Endodermal cell (in vitro differentiated cells): ENCODE measurements around the gene CD6. TPM values are rescaled to one million over a fixed set of nuclear protein-coding genes. Genes with fewer than 3 reads are reported as not detected.

Experiments
- DNase-seq: peaks from one replicate; pipeline ENCODE4 v3.0.0-alpha.2; 2017
- H3K27ac ChIP-seq: 2 replicates; pipeline ENCODE4 v1.5.1; 2013; ENCODE audit warnings: mild to moderate bottlenecking, low read depth, low read length, moderate library complexity
- H3K27me3 ChIP-seq: 2 replicates; pipeline ENCODE4 v1.6.1; 2013; ENCODE audit warnings: mild to moderate bottlenecking, low read length, moderate library complexity; ENCODE audit not compliant: insufficient read depth, control insufficient read depth, poor library complexity, severe bottlenecking
- H3K36me3 ChIP-seq: 2 replicates; pipeline ENCODE4 v1.7.0; 2013; ENCODE audit warnings: mild to moderate bottlenecking, low read length, moderate library complexity; ENCODE audit not compliant: control insufficient read depth, insufficient read depth
- H3K4me1 ChIP-seq: one replicate; pipeline ENCODE4 v1.7.0; 2013; ENCODE audit warnings: low read length; ENCODE audit not compliant: control insufficient read depth, insufficient read depth
- H3K4me3 ChIP-seq: 2 replicates; pipeline ENCODE4 v1.5.1; 2013; ENCODE audit warnings: mild to moderate bottlenecking, low read length, moderate library complexity
- H3K9ac ChIP-seq: 2 replicates; pipeline ENCODE4 v1.6.1; 2013; ENCODE audit warnings: mild to moderate bottlenecking, low read length, moderate library complexity; ENCODE audit not compliant: poor library complexity, severe bottlenecking; ENCODE audit errors: extremely low read depth
- H3K9me3 ChIP-seq: 2 replicates; pipeline ENCODE4 v1.6.1; 2013; ENCODE audit warnings: mild to moderate bottlenecking, low read length, moderate library complexity; ENCODE audit not compliant: control insufficient read depth
- H3K27ac Mint-ChIP-seq: 2 replicates; pipeline ENCODE4 v1.8.0; 2020; ENCODE audit warnings: mixed read lengths
- H3K27me3 Mint-ChIP-seq: 2 replicates; pipeline ENCODE4 v1.8.0; 2021; ENCODE audit warnings: mild to moderate bottlenecking, mixed read lengths; ENCODE audit not compliant: insufficient read depth
- H3K36me3 Mint-ChIP-seq: 2 replicates; pipeline ENCODE4 v1.8.0; 2020; ENCODE audit warnings: low read depth, mixed read lengths
- H3K4me1 Mint-ChIP-seq: 2 replicates; pipeline ENCODE4 v1.8.0; 2020; ENCODE audit warnings: mixed read lengths
- H3K4me3 Mint-ChIP-seq: 2 replicates; pipeline ENCODE4 v1.8.0; 2020; ENCODE audit warnings: mild to moderate bottlenecking, moderate library complexity, mixed read lengths
- H3K9me3 Mint-ChIP-seq: 2 replicates; pipeline ENCODE4 v1.8.0; 2020; ENCODE audit warnings: mild to moderate bottlenecking, mixed read lengths
- WGBS, 2 experiments: methylation state at CpG; one replicate each; pipeline versions ENCODE4 v1.1.5 to v1.1.7; 2013; ENCODE audit warnings: missing lambda C conversion rate in 2 of 2, mixed read lengths in 1 of 2; ENCODE audit not compliant: insufficient coverage in 1 of 2, insufficient read length in 1 of 2; 5-methylcytosine and 5-hydroxymethylcytosine counted together
- long read RNA-seq, 4 experiments: library from polyadenylated mRNA in 2 of 4; library from RNA in 1 of 4; library from capped mRNA in 1 of 4; stranded (forward) in 3 of 4; unstranded in 1 of 4; transcript quantifications; one replicate each; pipeline ENCODE4 v2.0.0, GENCODE V29; 2020 to 2021; ENCODE audit warnings: inconsistent platforms in 1 of 4
- polyA plus RNA-seq, 2 experiments: library from polyadenylated mRNA; stranded (reverse); fragments of 50-300 nt; gene quantifications; one replicate each; pipeline ENCODE4 v1.2.3, GENCODE V29; 2013
- total RNA-seq, 2 donors: library from RNA; stranded (reverse); fragmentation: NEBNext Ultra II Directional in 1 of 2; extraction: Animal tissue kit (Norgen Biotek cat#: 25700) in 1 of 2; gene quantifications; 2 replicates in 1 of 2; 3 replicates in 1 of 2; pipeline ENCODE4 v1.2.1, GENCODE V29; 2021
- TF ChIP-seq, protein P1 (sequence below): fragments of 200-600 bp; sonication (generic); conservative IDR thresholded peaks from 2 replicates; pipeline ENCODE4 v1.5.0; 2021; ENCODE audit warnings: antibody characterized with exemption, mild to moderate bottlenecking

The CD6 gene, protein sequence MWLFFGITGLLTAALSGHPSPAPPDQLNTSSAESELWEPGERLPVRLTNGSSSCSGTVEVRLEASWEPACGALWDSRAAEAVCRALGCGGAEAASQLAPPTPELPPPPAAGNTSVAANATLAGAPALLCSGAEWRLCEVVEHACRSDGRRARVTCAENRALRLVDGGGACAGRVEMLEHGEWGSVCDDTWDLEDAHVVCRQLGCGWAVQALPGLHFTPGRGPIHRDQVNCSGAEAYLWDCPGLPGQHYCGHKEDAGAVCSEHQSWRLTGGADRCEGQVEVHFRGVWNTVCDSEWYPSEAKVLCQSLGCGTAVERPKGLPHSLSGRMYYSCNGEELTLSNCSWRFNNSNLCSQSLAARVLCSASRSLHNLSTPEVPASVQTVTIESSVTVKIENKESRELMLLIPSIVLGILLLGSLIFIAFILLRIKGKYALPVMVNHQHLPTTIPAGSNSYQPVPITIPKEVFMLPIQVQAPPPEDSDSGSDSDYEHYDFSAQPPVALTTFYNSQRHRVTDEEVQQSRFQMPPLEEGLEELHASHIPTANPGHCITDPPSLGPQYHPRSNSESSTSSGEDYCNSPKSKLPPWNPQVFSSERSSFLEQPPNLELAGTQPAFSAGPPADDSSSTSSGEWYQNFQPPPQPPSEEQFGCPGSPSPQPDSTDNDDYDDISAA
- 1 to 10 TPM; 1.5 to 1.6 TPM for total RNA-seq
- polyA plus RNA-seq (2013, experiment 1 of 2): 0.57 TPM
- 0.50 TPM for polyA plus RNA-seq (2013, experiment 2 of 2)
- long read RNA-seq, experiment 1: 0 reads
- long read RNA-seq, experiment 2, partial matches to known transcripts: 0 of 1 reads
- long read RNA-seq, experiment 2, other reads (novel, unspliced or antisense): 1 of 1 reads
- long read RNA-seq, experiment 3, partial matches to known transcripts: 0 of 2 reads
- long read RNA-seq, experiment 3, other reads (novel, unspliced or antisense): 2 of 2 reads
- long read RNA-seq, experiment 4: 0 reads

DNA sequence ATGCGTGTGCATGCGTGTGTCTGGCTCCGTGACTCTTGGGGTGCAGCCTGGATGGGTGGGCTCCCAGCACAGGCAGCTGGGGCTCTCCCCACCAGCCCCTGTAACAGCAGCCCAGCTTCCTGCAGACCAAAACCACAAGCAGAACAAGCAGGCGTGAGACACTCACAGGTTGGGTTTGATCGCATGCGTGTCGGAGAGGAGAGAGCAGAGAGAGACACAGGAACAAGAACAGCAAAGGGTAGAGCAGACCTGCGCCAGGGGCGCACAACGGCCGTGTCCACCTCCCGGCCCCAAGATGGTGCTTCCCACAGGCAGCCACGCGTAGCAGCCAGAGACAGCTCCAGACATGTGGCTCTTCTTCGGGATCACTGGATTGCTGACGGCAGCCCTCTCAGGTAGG lies at the start of gene CD6:
Gene CD6 (plus strand): TSS at position 161 of the 400 bp plus-strand sequence. CDS start 186 bp downstream, at position 347.
- no peak within 1 kb of the TSS for H3K9ac ChIP-seq
- 95 to 97% methylated on average over 6 to 16 of the region's 16 CpGs for WGBS, 2 experiments
- Mint-ChIP-seq H3K27me3 (peaks cover 20% of the 10 kb centered on the region), H3K27ac (no peak within 1 kb of the TSS), H3K9me3 (peaks cover 10% of the 10 kb centered on the region), H3K36me3 (peaks cover 2% of the 10 kb centered on the region), H3K4me3 (no peak within 1 kb of the TSS), H3K4me1 (peaks cover 5% of the 10 kb centered on the region)
- TF ChIP-seq, protein P1, sequence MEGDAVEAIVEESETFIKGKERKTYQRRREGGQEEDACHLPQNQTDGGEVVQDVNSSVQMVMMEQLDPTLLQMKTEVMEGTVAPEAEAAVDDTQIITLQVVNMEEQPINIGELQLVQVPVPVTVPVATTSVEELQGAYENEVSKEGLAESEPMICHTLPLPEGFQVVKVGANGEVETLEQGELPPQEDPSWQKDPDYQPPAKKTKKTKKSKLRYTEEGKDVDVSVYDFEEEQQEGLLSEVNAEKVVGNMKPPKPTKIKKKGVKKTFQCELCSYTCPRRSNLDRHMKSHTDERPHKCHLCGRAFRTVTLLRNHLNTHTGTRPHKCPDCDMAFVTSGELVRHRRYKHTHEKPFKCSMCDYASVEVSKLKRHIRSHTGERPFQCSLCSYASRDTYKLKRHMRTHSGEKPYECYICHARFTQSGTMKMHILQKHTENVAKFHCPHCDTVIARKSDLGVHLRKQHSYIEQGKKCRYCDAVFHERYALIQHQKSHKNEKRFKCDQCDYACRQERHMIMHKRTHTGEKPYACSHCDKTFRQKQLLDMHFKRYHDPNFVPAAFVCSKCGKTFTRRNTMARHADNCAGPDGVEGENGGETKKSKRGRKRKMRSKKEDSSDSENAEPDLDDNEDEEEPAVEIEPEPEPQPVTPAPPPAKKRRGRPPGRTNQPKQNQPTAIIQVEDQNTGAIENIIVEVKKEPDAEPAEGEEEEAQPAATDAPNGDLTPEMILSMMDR: no peak
- H3K9me3 ChIP-seq: peaks cover 9% of the 10 kb centered on the region
- DNase-seq: no peak
- no peaks in the 10 kb centered on the region for H3K36me3 ChIP-seq
- no peak within 1 kb of the TSS for H3K4me3 ChIP-seq
- H3K4me1 ChIP-seq: no peaks in the 10 kb centered on the region
- no peak within 1 kb of the TSS for H3K27ac ChIP-seq
- H3K27me3 ChIP-seq: peaks cover 15% of the 10 kb centered on the region

DNA sequence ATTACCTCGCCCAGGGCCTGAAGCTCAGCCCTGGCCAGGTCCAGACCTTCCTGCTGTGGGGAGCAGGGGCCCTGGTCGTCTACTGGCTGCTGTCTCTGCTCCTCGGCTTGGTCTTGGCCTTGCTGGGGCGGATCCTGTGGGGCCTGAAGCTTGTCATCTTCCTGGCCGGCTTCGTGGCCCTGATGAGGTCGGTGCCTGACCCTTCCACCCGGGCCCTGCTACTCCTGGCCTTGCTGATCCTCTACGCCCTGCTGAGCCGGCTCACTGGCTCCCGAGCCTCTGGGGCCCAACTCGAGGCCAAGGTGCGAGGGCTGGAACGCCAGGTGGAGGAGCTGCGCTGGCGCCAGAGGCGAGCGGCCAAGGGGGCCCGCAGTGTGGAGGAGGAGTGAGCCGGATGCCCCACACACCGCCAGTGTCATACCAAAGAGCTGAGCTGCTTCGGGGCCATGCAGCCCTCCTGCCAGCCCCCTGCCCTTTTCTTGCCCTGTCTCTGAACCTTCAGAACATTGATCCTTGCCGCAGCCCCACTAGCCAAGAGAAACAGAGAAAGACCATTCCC lies 49.6 kb upstream of the CD6 start:
- no peaks in the 10 kb centered on the region for H3K9me3 Mint-ChIP-seq
- H3K4me1 Mint-ChIP-seq: peaks cover 37% of the 10 kb centered on the region
- Histone ChIP-seq H3K4me1 (peaks cover 10% of the 10 kb centered on the region), H3K27me3 (no peaks in the 10 kb centered on the region), H3K27ac (no peak overlapping the region), H3K9ac (no peak overlapping the region), H3K36me3 (peaks cover 33% of the 10 kb centered on the region), H3K4me3 (no peak overlapping the region), H3K9me3 (no peaks in the 10 kb centered on the region)
- TF ChIP-seq, protein P1: no peak
- DNase-seq: no peak
- no peak overlapping the region for H3K27ac Mint-ChIP-seq
- peaks cover 10% of the 10 kb centered on the region for H3K27me3 Mint-ChIP-seq
- H3K4me3 Mint-ChIP-seq: no peak overlapping the region
- WGBS, 2 experiments: 88 to 95% methylated on average over 18 to 23 of the region's 23 CpGs
- H3K36me3 Mint-ChIP-seq: peaks cover 41% of the 10 kb centered on the region

DNA sequence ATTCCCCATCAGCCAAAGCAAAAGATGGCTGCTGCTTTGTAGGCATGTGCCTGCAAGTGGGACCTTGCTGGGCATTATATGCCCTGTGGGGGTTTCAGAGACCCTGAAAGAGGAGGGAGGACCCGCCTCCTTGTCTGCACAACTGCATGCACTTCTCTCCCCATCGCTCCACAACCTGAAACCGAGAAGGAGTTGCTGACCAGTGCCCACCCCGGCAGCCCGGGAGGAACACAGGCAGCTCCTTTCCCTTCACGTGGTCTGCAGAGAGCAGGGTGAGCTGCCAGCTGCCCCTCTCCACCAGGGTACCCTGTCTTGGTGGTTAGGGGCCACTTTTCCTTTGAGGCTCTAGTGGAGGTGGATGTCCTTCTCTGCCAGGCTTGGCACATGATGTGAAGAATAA lies 48.6 kb upstream of the CD6 start:
- no peak overlapping the region for H3K27ac Mint-ChIP-seq
- DNase-seq: no peak
- TF ChIP-seq, protein P1: no peak
- Histone ChIP-seq H3K36me3 (peaks cover 33% of the 10 kb centered on the region), H3K27me3 (no peaks in the 10 kb centered on the region), H3K4me3 (no peak overlapping the region), H3K27ac (no peak overlapping the region), H3K9me3 (no peaks in the 10 kb centered on the region), H3K9ac (no peak overlapping the region), H3K4me1 (peaks cover 8% of the 10 kb centered on the region)
- peaks cover 47% of the 10 kb centered on the region for H3K36me3 Mint-ChIP-seq
- peaks cover 10% of the 10 kb centered on the region for H3K27me3 Mint-ChIP-seq
- WGBS, 2 experiments: 87% methylated on average over 5 of the region's 6 CpGs; no CpG with 5 or more reads in 1 of the 2 experiments
- H3K4me3 Mint-ChIP-seq: no peak overlapping the region
- no peaks in the 10 kb centered on the region for H3K9me3 Mint-ChIP-seq
- peaks cover 29% of the 10 kb centered on the region for H3K4me1 Mint-ChIP-seq
